SK-N-SH treated with all-trans-retinoic acid at 6 μM for 48 hours (cell line): ENCODE data around the gene TSSK2.

Experiments used
- CSRNP3 ChIP-seq: fragments of 250-450 bp; sonication (Bioruptor Pico); IDR thresholded peaks from 2 replicates; pipeline ENCODE4 v1.5.1; 2021; ENCODE audit warnings: mild to moderate bottlenecking, moderate library complexity
- ESRRG ChIP-seq: fragments of 250-450 bp; sonication (Bioruptor Pico); IDR thresholded peaks from 2 replicates; pipeline ENCODE4 v1.6.1; 2021; ENCODE audit warnings: mild to moderate bottlenecking
- GLIS3 ChIP-seq: fragments of 250-450 bp; sonication (Bioruptor Pico); IDR thresholded peaks from 2 replicates; pipeline ENCODE4 v1.5.0; 2020; ENCODE audit warnings: mild to moderate bottlenecking, moderate library complexity
- PPARA ChIP-seq: fragments of 250-450 bp; sonication (Bioruptor Pico); IDR thresholded peaks from 2 replicates; pipeline ENCODE4 v1.5.0; 2020; ENCODE audit warnings: mild to moderate bottlenecking, borderline replicate concordance
- ZFP3 ChIP-seq: fragments of 250-450 bp; sonication (Bioruptor Pico); IDR thresholded peaks from 2 replicates; pipeline ENCODE4 v1.5.0; 2020; ENCODE audit warnings: mild to moderate bottlenecking, moderate library complexity
- TF ChIP-seq, protein P1 (sequence below): fragments of 250-450 bp; sonication (Bioruptor Pico); IDR thresholded peaks from 2 replicates; pipeline ENCODE4 v1.5.1; 2020; ENCODE audit warnings: low read depth, mild to moderate bottlenecking, moderate library complexity

DNA sequence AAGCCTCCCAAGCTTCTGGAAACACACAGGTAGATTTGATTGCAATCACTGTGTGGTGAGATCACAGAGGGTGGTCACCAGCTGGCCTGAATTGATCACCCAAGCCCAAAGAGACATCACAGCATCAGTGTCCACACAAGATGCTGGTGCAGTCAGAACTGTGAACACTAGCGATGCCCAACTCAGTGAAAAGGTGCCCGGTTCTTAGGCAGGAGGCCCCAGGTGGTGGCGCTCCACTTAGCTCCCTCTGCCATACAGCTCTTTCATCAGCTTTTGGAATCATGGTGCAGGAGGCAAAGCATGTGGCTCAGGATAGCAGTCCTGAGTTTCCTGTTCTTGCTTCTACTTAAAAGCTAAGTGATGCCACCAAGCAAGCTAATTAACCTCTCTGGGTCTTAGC is 20.0 kb upstream of the TSSK2 start:
- TF ChIP-seq, protein P1, sequence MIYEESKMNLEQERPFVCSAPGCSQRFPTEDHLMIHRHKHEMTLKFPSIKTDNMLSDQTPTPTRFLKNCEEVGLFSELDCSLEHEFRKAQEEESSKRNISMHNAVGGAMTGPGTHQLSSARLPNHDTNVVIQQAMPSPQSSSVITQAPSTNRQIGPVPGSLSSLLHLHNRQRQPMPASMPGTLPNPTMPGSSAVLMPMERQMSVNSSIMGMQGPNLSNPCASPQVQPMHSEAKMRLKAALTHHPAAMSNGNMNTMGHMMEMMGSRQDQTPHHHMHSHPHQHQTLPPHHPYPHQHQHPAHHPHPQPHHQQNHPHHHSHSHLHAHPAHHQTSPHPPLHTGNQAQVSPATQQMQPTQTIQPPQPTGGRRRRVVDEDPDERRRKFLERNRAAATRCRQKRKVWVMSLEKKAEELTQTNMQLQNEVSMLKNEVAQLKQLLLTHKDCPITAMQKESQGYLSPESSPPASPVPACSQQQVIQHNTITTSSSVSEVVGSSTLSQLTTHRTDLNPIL (CRISPR knock-in tag), result no peak
- TF ChIP-seq CSRNP3 (CRISPR knock-in tag) (no peak), PPARA (CRISPR knock-in tag) (no peak), ESRRG (no peak), GLIS3 (CRISPR knock-in tag) (no peak), ZFP3 (CRISPR knock-in tag) (no peak)
